ENCODE results near the gene EXTL2. TPM values are rescaled to one million over a fixed set of nuclear protein-coding genes. Genes with fewer than 3 reads are reported as not detected.
"Not testable (repeated sequence)": the region's sequence is repeated elsewhere in the genome, so short reads cannot be mapped to it uniquely, and the experiment has no call there.

The EXTL2 gene
- total and polyA plus RNA-seq, 2 donors = 12.9 to 67.0 TPM

GRCh38 chr1:100862591-100862990 is 32.1 kb downstream of the EXTL2 start:
- H3K27ac ChIP-seq (ENCODE audit: low read depth) = no peak overlapping the region
- 74% methylated on average over 2 of the region's 2 CpGs for WGBS
- no peak overlapping the region for H3K4me3 ChIP-seq (ENCODE audit: low read depth, low read length)
- no peak for DNase-seq (ENCODE audit: extremely low spot score)
- no peaks in the 10 kb centered on the region for H3K4me1 ChIP-seq (ENCODE audit: insufficient read depth)
- no peaks in the 10 kb centered on the region for H3K36me3 ChIP-seq (ENCODE audit: insufficient read depth)

GRCh38 chr1:100861379-100861778 is 33.3 kb downstream of the EXTL2 start:
- no peak overlapping the region for H3K27ac ChIP-seq (ENCODE audit: low read depth)
- WGBS = 90% methylated on average over 1 of the region's 1 CpG

GRCh38 chr1:100860397-100860991 is 34.1 kb downstream of the EXTL2 start:
- no peaks in the 10 kb centered on the region for H3K36me3 ChIP-seq (ENCODE audit: insufficient read depth)
- H3K4me3 ChIP-seq (ENCODE audit: low read depth, low read length) = no peak overlapping the region
- DNase-seq (ENCODE audit: extremely low spot score) = no peak
- H3K27ac ChIP-seq (ENCODE audit: low read depth) = no peak overlapping the region
- 61% methylated on average over 3 of the region's 3 CpGs for WGBS
- H3K4me1 ChIP-seq (ENCODE audit: insufficient read depth) = no peaks in the 10 kb centered on the region

More at GRCh38 chr1:100861379-100861778, 33.3 kb downstream of the EXTL2 start:
- no peaks in the 10 kb centered on the region for H3K36me3 ChIP-seq (ENCODE audit: insufficient read depth)
- no peak for DNase-seq (ENCODE audit: extremely low spot score)
- no peaks in the 10 kb centered on the region for H3K4me1 ChIP-seq (ENCODE audit: insufficient read depth)
- no peak overlapping the region for H3K4me3 ChIP-seq (ENCODE audit: low read depth, low read length)

- not testable (repeated sequence) for H3K4me3 ChIP-seq (ENCODE audit: low read depth, low read length); H3K4me1 ChIP-seq (ENCODE audit: insufficient read depth); H3K36me3 ChIP-seq (ENCODE audit: insufficient read depth); DNase-seq (ENCODE audit: extremely low spot score); H3K27ac ChIP-seq (ENCODE audit: low read depth)
Measured at GRCh38 chr1:100855116-100855515, 39.5 kb downstream of the EXTL2 start.

- 93% methylated on average over 3 of the region's 3 CpGs for WGBS
- no peak for DNase-seq (ENCODE audit: extremely low spot score)
Measured at GRCh38 chr1:100852976-100853375, 41.7 kb downstream of the EXTL2 start.

GRCh38 chr1:100851726-100852125 is 42.9 kb downstream of the EXTL2 start:
- 68% methylated on average over 5 of the region's 5 CpGs for WGBS
- DNase-seq (ENCODE audit: extremely low spot score) = no peak
- Histone ChIP-seq H3K27ac (ENCODE audit: low read depth) (no peak overlapping the region), H3K4me1 (ENCODE audit: insufficient read depth) (no peaks in the 10 kb centered on the region), H3K36me3 (ENCODE audit: insufficient read depth) (no peaks in the 10 kb centered on the region), H3K4me3 (ENCODE audit: low read depth, low read length) (no peak overlapping the region)

More at GRCh38 chr1:100852976-100853375, 41.7 kb downstream of the EXTL2 start:
- Histone ChIP-seq H3K4me1 (ENCODE audit: insufficient read depth) (no peaks in the 10 kb centered on the region), H3K4me3 (ENCODE audit: low read depth, low read length) (no peak overlapping the region), H3K27ac (ENCODE audit: low read depth) (no peak overlapping the region), H3K36me3 (ENCODE audit: insufficient read depth) (no peaks in the 10 kb centered on the region)

- no peak for DNase-seq (ENCODE audit: extremely low spot score)
- Histone ChIP-seq H3K4me3 (ENCODE audit: low read depth, low read length) (no peak overlapping the region), H3K36me3 (ENCODE audit: insufficient read depth) (no peaks in the 10 kb centered on the region), H3K27ac (ENCODE audit: low read depth) (no peak overlapping the region), H3K4me1 (ENCODE audit: insufficient read depth) (no peaks in the 10 kb centered on the region)
- 24% methylated on average over 2 of the region's 2 CpGs for WGBS
Measured at GRCh38 chr1:100847361-100848082, 47.1 kb downstream of the EXTL2 start.

- not testable (repeated sequence) for H3K36me3 ChIP-seq (ENCODE audit: insufficient read depth); DNase-seq (ENCODE audit: extremely low spot score); H3K27ac ChIP-seq (ENCODE audit: low read depth); H3K4me1 ChIP-seq (ENCODE audit: insufficient read depth); H3K4me3 ChIP-seq (ENCODE audit: low read depth, low read length)
- 97% methylated on average over 2 of the region's 2 CpGs for WGBS
Measured at GRCh38 chr1:100843160-100843559, 51.5 kb downstream of the EXTL2 start.

- 87% methylated on average over 9 of the region's 9 CpGs for WGBS
- DNase-seq (ENCODE audit: extremely low spot score) = no peak
- Histone ChIP-seq H3K27ac (ENCODE audit: low read depth) (no peak overlapping the region), H3K36me3 (ENCODE audit: insufficient read depth) (no peaks in the 10 kb centered on the region), H3K4me3 (ENCODE audit: low read depth, low read length) (no peak overlapping the region), H3K4me1 (ENCODE audit: insufficient read depth) (no peaks in the 10 kb centered on the region)
Measured at GRCh38 chr1:100835866-100836842, 58.5 kb downstream of the EXTL2 start.

- WGBS = 82% methylated on average over 6 of the region's 6 CpGs
- Histone ChIP-seq H3K27ac (ENCODE audit: low read depth) (no peak overlapping the region), H3K4me1 (ENCODE audit: insufficient read depth) (no peaks in the 10 kb centered on the region)
Measured at GRCh38 chr1:100834777-100835660, 59.6 kb downstream of the EXTL2 start.

GRCh38 chr1:100832694-100833428 is 61.8 kb downstream of the EXTL2 start:
- no peaks in the 10 kb centered on the region for H3K4me1 ChIP-seq (ENCODE audit: insufficient read depth)
- no peak overlapping the region for H3K27ac ChIP-seq (ENCODE audit: low read depth)
- H3K4me3 ChIP-seq (ENCODE audit: low read depth, low read length) = no peak overlapping the region
- no peaks in the 10 kb centered on the region for H3K36me3 ChIP-seq (ENCODE audit: insufficient read depth)
- 88% methylated on average over 6 of the region's 6 CpGs for WGBS
- no peak for DNase-seq (ENCODE audit: extremely low spot score)

More at GRCh38 chr1:100834777-100835660, 59.6 kb downstream of the EXTL2 start:
- DNase-seq (ENCODE audit: extremely low spot score) = no peak
- Histone ChIP-seq H3K4me3 (ENCODE audit: low read depth, low read length) (no peak overlapping the region), H3K36me3 (ENCODE audit: insufficient read depth) (no peaks in the 10 kb centered on the region)

GRCh38 chr1:100825666-100826065 is 69.0 kb downstream of the EXTL2 start:
- not testable (repeated sequence) for DNase-seq (ENCODE audit: extremely low spot score); H3K27ac ChIP-seq (ENCODE audit: low read depth); H3K36me3 ChIP-seq (ENCODE audit: insufficient read depth); H3K4me1 ChIP-seq (ENCODE audit: insufficient read depth); H3K4me3 ChIP-seq (ENCODE audit: low read depth, low read length)
- WGBS = 94% methylated on average over 2 of the region's 2 CpGs
